Subcutaneous abdominal adipose tissue (tissue), 5 donors: ENCODE measurements around the gene CTDSP2.
"Not testable (repeated sequence)": the region's sequence is repeated elsewhere in the genome, so short reads cannot be mapped to it uniquely, and the experiment has no call there.

Experiments
- H3K27ac ChIP-seq: one replicate; pipeline ENCODE4 v1.7.0; 2013; ENCODE audit warnings: low read depth, mild to moderate bottlenecking, inconsistent platforms, low read length, moderate library complexity
- H3K27me3 ChIP-seq, 5 donors: one replicate each; pipeline ENCODE4 v1.7.0; 2013; ENCODE audit warnings: low read length in 5 of 5, inconsistent platforms in 1 of 5; ENCODE audit not compliant: control insufficient read depth in 5 of 5, insufficient read depth in 4 of 5
- H3K36me3 ChIP-seq, 5 donors: one replicate each; pipeline ENCODE4 v1.7.0; 2013; ENCODE audit warnings: low read length in 5 of 5; ENCODE audit not compliant: control insufficient read depth in 5 of 5, insufficient read depth in 5 of 5
- H3K4me1 ChIP-seq, 5 donors: one replicate each; pipeline ENCODE4 v1.7.0; 2013; ENCODE audit warnings: low read length in 5 of 5, mild to moderate bottlenecking in 3 of 5, moderate library complexity in 1 of 5; ENCODE audit not compliant: control insufficient read depth in 5 of 5, insufficient read depth in 5 of 5
- H3K4me3 ChIP-seq, 5 donors: one replicate each; pipeline ENCODE4 v1.7.0; 2013; ENCODE audit warnings: low read length in 5 of 5, low read depth in 1 of 5
- H3K9ac ChIP-seq, 5 donors: one replicate each; pipeline ENCODE4 v1.7.0; 2013; ENCODE audit warnings: low read length in 5 of 5, mild to moderate bottlenecking in 4 of 5, moderate library complexity in 3 of 5
- H3K9me3 ChIP-seq, 5 donors: one replicate each; pipeline ENCODE4 v1.7.0; 2013; ENCODE audit warnings: low read length in 5 of 5; ENCODE audit not compliant: control insufficient read depth in 5 of 5
- donor health status: healthy.
- donor health status: healthy.
- donor health status: healthy.
- donor health status: healthy.
- donor health status: healthy.

The CTDSP2 gene

GRCh38 chr12:57882575-57882974, 36.0 kb upstream of the CTDSP2 start:
- no peak overlapping the region for H3K27ac ChIP-seq
- no peak overlapping the region for H3K4me3 ChIP-seq
- no peak overlapping the region for H3K9ac ChIP-seq
- peaks cover 0 to 3% (median 0%) of the 10 kb centered on the region in 5 donors for H3K9me3 ChIP-seq
- H3K36me3 ChIP-seq = no peaks in the 10 kb centered on the region
- H3K4me1 ChIP-seq = peaks cover 0 to under 1% (median 0%) of the 10 kb centered on the region in 5 donors
- H3K27me3 ChIP-seq = no peaks in the 10 kb centered on the region

GRCh38 chr12:57881475-57881874, 34.9 kb upstream of the CTDSP2 start:
- no peaks in the 10 kb centered on the region for H3K27me3 ChIP-seq
- H3K4me3 ChIP-seq = no peak overlapping the region
- H3K4me1 ChIP-seq = no peaks in the 10 kb centered on the region
- H3K9ac ChIP-seq = no peak overlapping the region
- no peak overlapping the region for H3K27ac ChIP-seq
- H3K36me3 ChIP-seq = no peaks in the 10 kb centered on the region
- peaks cover 0 to 3% (median 0%) of the 10 kb centered on the region in 5 donors for H3K9me3 ChIP-seq

- not testable (repeated sequence) for H3K36me3 ChIP-seq, H3K4me3 ChIP-seq, H3K27me3 ChIP-seq, H3K27ac ChIP-seq, H3K9me3 ChIP-seq, H3K4me1 ChIP-seq, H3K9ac ChIP-seq
Measured at GRCh38 chr12:57881035-57881434, 34.5 kb upstream of the CTDSP2 start.

- H3K27ac ChIP-seq = no peak overlapping the region
- no peaks in the 10 kb centered on the region for H3K27me3 ChIP-seq
Measured at GRCh38 chr12:57877876-57878275, 31.3 kb upstream of the CTDSP2 start.

GRCh38 chr12:57875753-57876547, 29.4 kb upstream of the CTDSP2 start:
- Histone ChIP-seq H3K9me3 (no peaks in the 10 kb centered on the region), H3K4me3 (no peak overlapping the region), H3K4me1 (peaks cover 3 to 17% (median 11%) of the 10 kb centered on the region in 5 donors), H3K27ac (no peak overlapping the region), H3K9ac (no peak overlapping the region), H3K27me3 (no peaks in the 10 kb centered on the region), H3K36me3 (no peaks in the 10 kb centered on the region)

More at GRCh38 chr12:57877876-57878275, 31.3 kb upstream of the CTDSP2 start:
- Histone ChIP-seq H3K9me3 (no peaks in the 10 kb centered on the region), H3K36me3 (no peaks in the 10 kb centered on the region), H3K4me3 (no peak overlapping the region), H3K9ac (no peak overlapping the region), H3K4me1 (peaks cover 3 to 17% (median 11%) of the 10 kb centered on the region in 5 donors)

- peaks cover 3 to 22% (median 14%) of the 10 kb centered on the region in 5 donors for H3K4me1 ChIP-seq
- H3K36me3 ChIP-seq = no peaks in the 10 kb centered on the region
- peak overlapping the region in 1 of 5 donors; percentile 0 for H3K4me3 ChIP-seq
- peak overlapping the region in 1 of 5 donors; percentile 26 for H3K9ac ChIP-seq
- peak overlapping the region; percentile 16 for H3K27ac ChIP-seq
- no peaks in the 10 kb centered on the region for H3K27me3 ChIP-seq
- no peaks in the 10 kb centered on the region for H3K9me3 ChIP-seq
Measured at GRCh38 chr12:57874166-57875108, 27.9 kb upstream of the CTDSP2 start.

GRCh38 chr12:57872362-57872761, 25.8 kb upstream of the CTDSP2 start:
- Histone ChIP-seq H3K4me1 (peaks cover 5 to 34% (median 25%) of the 10 kb centered on the region in 5 donors), H3K9me3 (no peaks in the 10 kb centered on the region), H3K27ac (no peak overlapping the region), H3K4me3 (no peak overlapping the region), H3K27me3 (no peaks in the 10 kb centered on the region), H3K9ac (no peak overlapping the region), H3K36me3 (no peaks in the 10 kb centered on the region)

- Histone ChIP-seq H3K9ac (no peak overlapping the region), H3K9me3 (no peaks in the 10 kb centered on the region), H3K4me3 (no peak overlapping the region), H3K27ac (peak overlapping the region; percentile 57), H3K36me3 (no peaks in the 10 kb centered on the region), H3K27me3 (no peaks in the 10 kb centered on the region), H3K4me1 (peaks cover 5 to 38% (median 31%) of the 10 kb centered on the region in 5 donors)
Measured at GRCh38 chr12:57869927-57870318, 23.4 kb upstream of the CTDSP2 start.

- H3K4me3 ChIP-seq = peak overlapping the region in 4 of 5 donors; percentile 6 to 55 (median 22)
- peak overlapping the region; percentile 57 for H3K27ac ChIP-seq
- H3K4me1 ChIP-seq = peaks cover 7 to 38% (median 32%) of the 10 kb centered on the region in 5 donors
- H3K36me3 ChIP-seq = no peaks in the 10 kb centered on the region
- no peaks in the 10 kb centered on the region for H3K9me3 ChIP-seq
- H3K27me3 ChIP-seq = no peaks in the 10 kb centered on the region
- peak overlapping the region in 2 of 5 donors; percentile 22 to 26 for H3K9ac ChIP-seq
Measured at GRCh38 chr12:57869298-57869926, 22.9 kb upstream of the CTDSP2 start.
